HepG2 (cell line): ENCODE data around the gene THSD4. TPM values are rescaled to one million over a fixed set of nuclear protein-coding genes. Genes with fewer than 3 reads are reported as not detected.

Experiments
- ATAC-seq: fragments of 200-7000 bp; cut with Tn5 transposase; 3 replicates; pipeline ENCODE4 v1.9.1; 2020; ENCODE audit warnings: mild to moderate bottlenecking, moderate library complexity
- BruUV-seq: library from RNA; stranded (reverse); fragments of 400-500 nt; replicated peaks from 2 replicates; lab custom pipeline; 2021; lab: Mats Ljungman, UMichigan
- CTCF ChIA-PET: fragments of 300-600 bp; formaldehyde crosslinking; extraction: SDS; loops from one replicate; lab custom pipeline; 2021; ENCODE audit warnings: low total read pairs, inconsistent platforms, low intra/inter-chr PET ratio; lab: Yijun Ruan, JAX
- POLR2A ChIA-PET: fragments of 350-600 bp; sonication (Branson Sonifier 250); formaldehyde crosslinking; loops from one replicate; lab custom pipeline; 2020; ENCODE audit warnings: antibody characterized with exemption, inconsistent platforms; lab: Yijun Ruan, JAX
- DNase-seq: peaks from one replicate; pipeline ENCODE4 v3.0.0-alpha.2; 2015; ENCODE audit warnings: low spot score
- FAIRE-seq: peaks from 3 replicates; lab custom pipeline; 2011; peaks lifted over from hg19 to GRCh38; lab: Jason Lieb, UNC
- H2AFZ ChIP-seq: one replicate; pipeline ENCODE4 v1.6.1; 2011; ENCODE audit warnings: low read length, inconsistent platforms
- H3K27ac ChIP-seq: fragments of 300-600 bp; 3 replicates; pipeline ENCODE4 v1.8.0; 2011; ENCODE audit warnings: mixed run types, mild to moderate bottlenecking, mixed read lengths, low read length, inconsistent platforms; ENCODE audit not compliant: insufficient read depth; ENCODE audit errors: extremely low read length
- H3K27me3 ChIP-seq, 2 experiments: fragments of 200-600 bp in 1 of 2; 2 replicates in 1 of 2; 3 replicates in 1 of 2; pipeline versions ENCODE4 v1.6.0 to v1.8.0; 2011; ENCODE audit warnings: low read length in 2 of 2, mild to moderate bottlenecking in 2 of 2, moderate library complexity in 2 of 2, inconsistent platforms in 1 of 2; ENCODE audit not compliant: insufficient read depth in 2 of 2, control insufficient read depth in 1 of 2
- H3K36me3 ChIP-seq, 2 experiments: fragments of 200-600 bp in 1 of 2; replicated peaks in 1 of 2; 2 replicates in 1 of 2; 3 replicates in 1 of 2; pipeline versions ENCODE4 v1.5.1 to v1.8.0; 2011; ENCODE audit warnings: low read length in 2 of 2, inconsistent platforms in 1 of 2; ENCODE audit not compliant: insufficient read depth in 2 of 2, control insufficient read depth in 1 of 2
- H3K4me1 ChIP-seq: 2 replicates; pipeline ENCODE4 v1.5.1; 2012; ENCODE audit warnings: low read length, inconsistent platforms; ENCODE audit not compliant: insufficient read depth
- H3K4me2 ChIP-seq: 2 replicates; pipeline ENCODE4 v1.6.0; 2011; ENCODE audit warnings: low read depth, low read length, inconsistent platforms
- H3K4me3 ChIP-seq, 3 experiments: fragments of 200-600 bp in 1 of 3; sonication (generic), shearing (Covaris generic) in 1 of 3; replicated peaks in 1 of 3; 2 replicates each; pipeline ENCODE4 v1.5.1; 2011 to 2016; ENCODE audit warnings: low read length in 3 of 3, inconsistent platforms in 2 of 3, low read depth in 2 of 3, mild to moderate bottlenecking in 2 of 3, control low read depth in 1 of 3, mixed read lengths in 1 of 3; ENCODE audit not compliant: insufficient read depth in 1 of 3
- H3K79me2 ChIP-seq: one replicate; pipeline ENCODE4 v1.6.1; 2011; ENCODE audit warnings: low read length, inconsistent platforms; ENCODE audit not compliant: insufficient read depth
- H3K9ac ChIP-seq: 2 replicates; pipeline ENCODE4 v1.6.0; 2011; ENCODE audit warnings: mild to moderate bottlenecking, low read depth, low read length, inconsistent platforms; ENCODE audit not compliant: insufficient read depth
- H3K9me3 ChIP-seq: 2 replicates; pipeline ENCODE4 v1.5.1; 2012; ENCODE audit warnings: mild to moderate bottlenecking, low read length
- H4K20me1 ChIP-seq: 2 replicates; pipeline ENCODE4 v1.6.0; 2011; ENCODE audit warnings: inconsistent platforms, mild to moderate bottlenecking, low read length, moderate library complexity; ENCODE audit not compliant: insufficient read depth
- AHR ChIP-seq: IDR thresholded peaks from 2 replicates; pipeline ENCODE4 v1.6.1; 2018; ENCODE audit warnings: missing genetic modification reagents, missing compliant biosample characterization
- ASH2L ChIP-seq: fragments of 300-600, 200-600 bp; sonication (generic); IDR thresholded peaks from 2 replicates; pipeline ENCODE4 v1.7.0; 2017; ENCODE audit warnings: low read depth, mild to moderate bottlenecking, moderate library complexity, mixed read lengths, low read length; ENCODE audit not compliant: insufficient read length
- ATRX ChIP-seq: sonication (generic); formaldehyde crosslinking; IDR thresholded peaks from 2 replicates; pipeline ENCODE4 v1.4.0; 2020; ENCODE audit warnings: missing genetic modification reagents, borderline replicate concordance
- CEBPG ChIP-seq: IDR thresholded peaks from 2 replicates; pipeline ENCODE4 v1.6.1; 2016
- CHD2 ChIP-seq: IDR thresholded peaks from 2 replicates; pipeline ENCODE4 v1.6.1; 2011; ENCODE audit warnings: low read depth, low read length, improper control_type of control experiment
- FOSL1 ChIP-seq: sonication (generic); formaldehyde crosslinking; IDR thresholded peaks from 2 replicates; pipeline ENCODE4 v1.9.0; 2021; ENCODE audit warnings: missing genetic modification reagents, borderline replicate concordance
- MATR3 ChIP-seq: sonication (generic); formaldehyde crosslinking; IDR thresholded peaks from 2 replicates; pipeline ENCODE4 v1.4.0; 2020; ENCODE audit warnings: missing genetic modification reagents
- MBNL3 ChIP-seq: fragments of 250-450 bp; sonication (Bioruptor Pico); conservative IDR thresholded peaks from 2 replicates; pipeline ENCODE4 v1.8.0; 2022; ENCODE audit warnings: mild to moderate bottlenecking, inconsistent platforms
- MYC ChIP-seq: sonication (generic); formaldehyde crosslinking; IDR thresholded peaks from 2 replicates; pipeline ENCODE4 v1.9.0; 2021; ENCODE audit warnings: missing genetic modification reagents, borderline replicate concordance
- NFE2L2 ChIP-seq: fragments of 150-350 bp; IDR thresholded peaks from 2 replicates; pipeline ENCODE4 v1.6.1; 2014; ENCODE audit warnings: low read length
- PRMT3 ChIP-seq: sonication (generic); formaldehyde crosslinking; IDR thresholded peaks from 2 replicates; pipeline ENCODE4 v1.8.1; 2022; ENCODE audit warnings: low read depth, mild to moderate bottlenecking, moderate library complexity, missing genetic modification reagents, borderline replicate concordance
- SP5 ChIP-seq: IDR thresholded peaks from 2 replicates; pipeline ENCODE4 v1.6.1; 2016; ENCODE audit warnings: low read depth, borderline replicate concordance
- U2AF2 ChIP-seq: fragments of 200-400 bp; formaldehyde crosslinking; IDR thresholded peaks from 2 replicates; pipeline ENCODE4 v1.6.1; 2017; ENCODE audit warnings: low read depth, mild to moderate bottlenecking, low read length
- ZEB1 ChIP-seq: IDR thresholded peaks from 2 replicates; pipeline ENCODE4 v1.6.1; 2012; ENCODE audit warnings: mild to moderate bottlenecking, low read depth, inconsistent platforms; ENCODE audit not compliant: insufficient replicate concordance
- ZNF180 ChIP-seq: sonication (generic); formaldehyde crosslinking; IDR thresholded peaks from 2 replicates; pipeline ENCODE4 v1.4.0; 2020; ENCODE audit warnings: low read depth, missing genetic modification reagents, borderline replicate concordance
- ZNF33B ChIP-seq: sonication (generic); formaldehyde crosslinking; IDR thresholded peaks from 2 replicates; pipeline ENCODE4 v1.5.1; 2020; ENCODE audit warnings: mild to moderate bottlenecking, missing genetic modification reagents
- ZNF383 ChIP-seq: sonication (generic); formaldehyde crosslinking; IDR thresholded peaks from 2 replicates; pipeline ENCODE4 v1.4.0; 2020; ENCODE audit warnings: missing genetic modification reagents, mild to moderate bottlenecking, borderline replicate concordance
- ZNF510 ChIP-seq: sonication (generic); formaldehyde crosslinking; IDR thresholded peaks from 2 replicates; pipeline ENCODE4 v1.4.0; 2020; ENCODE audit warnings: low read depth, mild to moderate bottlenecking, missing genetic modification reagents
- ZNF777 ChIP-seq: sonication (generic); formaldehyde crosslinking; IDR thresholded peaks from 2 replicates; pipeline ENCODE4 v1.4.0; 2020; ENCODE audit warnings: missing genetic modification reagents
- ZSCAN20 ChIP-seq: sonication (generic); formaldehyde crosslinking; IDR thresholded peaks from 2 replicates; pipeline ENCODE4 v1.4.0; 2020; ENCODE audit warnings: missing genetic modification reagents, mild to moderate bottlenecking, borderline replicate concordance
- ZSCAN31 ChIP-seq: sonication (generic); formaldehyde crosslinking; IDR thresholded peaks from 2 replicates; pipeline ENCODE4 v1.5.0; 2020; ENCODE audit warnings: low read depth, mild to moderate bottlenecking, missing genetic modification reagents
- WGBS: methylation state at CpG from one replicate; pipeline ENCODE4 v1.1.6; 2017; ENCODE audit warnings: low lambda C conversion rate; 5-methylcytosine and 5-hydroxymethylcytosine counted together
- in situ Hi-C: cut with HindIII; loops from 2 replicates; pipeline ENCODE4 v1.10.0; 2017; ENCODE audit warnings: low pct_unique_long_range_greater_than_20kb; ENCODE audit not compliant: extremely low pct_ligation_motif_present
- intact Hi-C: fragments of 100-400 bp; cut with micrococcal nuclease; formaldehyde crosslinking; loops from one replicate; pipeline ENCODE4 v1.10.0; 2022; ENCODE audit not compliant: unreplicated experiment
- polyA plus RNA-seq, 8 experiments: library from polyadenylated mRNA; depleted of rRNA in 3 of 8; stranded (reverse) in 7 of 8; unstranded in 1 of 8; fragments of >200 nt; fragmentation: Illumina TruSeq in 4 of 8; extraction: Trizol in 4 of 8; gene quantifications; 2 replicates each; pipeline versions ENCODE4 v1.2.1 to v1.2.3, GENCODE V29; 2011 to 2016; ENCODE audit warnings: low read depth in 4 of 8, missing spikeins in 1 of 8, mixed read lengths in 1 of 8; ENCODE audit not compliant: insufficient read depth in 1 of 8
- total RNA-seq, 5 experiments: library from RNA; depleted of rRNA; stranded (reverse); fragments of >200 nt; fragmentation: Illumina TruSeq; extraction: Trizol; gene quantifications; 2 replicates each; pipeline ENCODE4 v1.2.3, GENCODE V29; 2016; ENCODE audit warnings: low read depth in 1 of 5
- TF ChIP-seq, protein P1 (sequence below): IDR thresholded peaks from 2 replicates; pipeline ENCODE4 v1.6.1; 2016

Gene THSD4
- total and polyA plus RNA-seq, 2 of the 13 experiments (the other 11 are each of a cell fraction or from before 2014, with no cell fraction given) = 0.07 to 0.21 TPM

- no peaks in the 10 kb centered on the region for H3K79me2 ChIP-seq
- no peaks in the 10 kb centered on the region for H3K36me3 ChIP-seq
- no peaks in the 10 kb centered on the region for H3K9me3 ChIP-seq
- in situ Hi-C loops = no loop called here
- H3K9ac ChIP-seq = no peak overlapping the region
- ATAC-seq = no peak
- CTCF ChIA-PET = no interaction called here
- no peak for DNase-seq
- no peak overlapping the region for H3K4me2 ChIP-seq
- peaks cover 0 to 3% of the 10 kb centered on the region in 2 experiments; a peak in 3 of 5 replicates for H3K27me3 ChIP-seq
- no peak overlapping the region for H3K4me3 ChIP-seq
- no peaks in the 10 kb centered on the region for H4K20me1 ChIP-seq
- no TSS peak for BruUV-seq
- H2AFZ ChIP-seq = no peak overlapping the region
- no peak for FAIRE-seq
- no peaks in the 10 kb centered on the region for H3K4me1 ChIP-seq
- TF ChIP-seq CHD2 (no peak), CEBPG (CRISPR knock-in tag) (no peak), ZEB1 (no peak), ATRX (CRISPR knock-in tag) (no peak), MYC (CRISPR knock-in tag) (no peak), ZSCAN20 (CRISPR knock-in tag) (no peak), ZSCAN31 (no peak), ZNF777 (CRISPR knock-in tag) (no peak), FOSL1 (no peak), ZNF510 (CRISPR knock-in tag) (no peak), ZNF33B (no peak)
- H3K27ac ChIP-seq = no peak overlapping the region
- 21% methylated on average over 2 of the region's 2 CpGs for WGBS
- POLR2A ChIA-PET = no interaction called here
- intact Hi-C loops = no loop called here
These were observed 237.9 kb downstream of the THSD4 start for GRCh38 chr15:71353171-71353570.

DNA sequence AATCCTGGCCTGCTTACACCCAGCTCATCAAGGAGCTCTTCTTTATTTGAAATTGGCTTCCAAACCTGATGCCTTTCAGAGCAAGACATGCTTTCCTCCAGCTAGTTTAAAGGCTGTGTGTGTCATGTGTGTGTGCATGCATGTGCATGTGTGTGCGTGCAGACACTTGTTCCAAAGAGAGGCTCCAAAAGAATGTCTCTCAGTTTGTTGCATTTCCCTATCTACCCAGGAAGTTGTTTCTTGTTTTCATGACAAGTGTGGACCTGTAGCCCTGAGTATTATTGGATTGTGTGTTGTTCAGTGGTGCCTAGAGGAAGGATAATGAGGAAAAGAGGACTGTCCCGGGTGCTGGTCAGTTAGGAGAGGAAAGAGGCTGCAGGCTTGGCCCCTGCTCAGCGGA, 240.0 kb downstream of the THSD4 start:
- H3K9me3 ChIP-seq = no peaks in the 10 kb centered on the region
- H4K20me1 ChIP-seq = no peaks in the 10 kb centered on the region
- BruUV-seq = no TSS peak
- H3K79me2 ChIP-seq = no peaks in the 10 kb centered on the region
- ATAC-seq = no peak
- no peaks in the 10 kb centered on the region for H3K36me3 ChIP-seq
- H2AFZ ChIP-seq = no peak overlapping the region
- ChIA-PET POLR2A (no interaction called here), CTCF (no interaction called here)
- DNase-seq = no peak
- no peak overlapping the region for H3K4me2 ChIP-seq
- no peak overlapping the region for H3K27ac ChIP-seq
- in situ Hi-C loops = no loop called here
- intact Hi-C loops = no loop called here
- no peak overlapping the region for H3K4me3 ChIP-seq
- H3K27me3 ChIP-seq = peaks cover 0 to 3% of the 10 kb centered on the region in 2 experiments; a peak in 3 of 5 replicates
- H3K9ac ChIP-seq = no peak overlapping the region
- FAIRE-seq = no peak
- 53% methylated on average over 2 of the region's 3 CpGs for WGBS
- H3K4me1 ChIP-seq = no peaks in the 10 kb centered on the region
- TF ChIP-seq ZNF180 (CRISPR knock-in tag) (no peak), AHR (CRISPR knock-in tag) (no peak), ZNF383 (CRISPR knock-in tag) (no peak), MATR3 (no peak), MBNL3 (CRISPR knock-in tag) (no peak), ZEB1 (no peak), SP5 (CRISPR knock-in tag) (no peak), NFE2L2 (no peak), ASH2L (no peak), U2AF2 (no peak), PRMT3 (no peak)
- TF ChIP-seq, protein P1, sequence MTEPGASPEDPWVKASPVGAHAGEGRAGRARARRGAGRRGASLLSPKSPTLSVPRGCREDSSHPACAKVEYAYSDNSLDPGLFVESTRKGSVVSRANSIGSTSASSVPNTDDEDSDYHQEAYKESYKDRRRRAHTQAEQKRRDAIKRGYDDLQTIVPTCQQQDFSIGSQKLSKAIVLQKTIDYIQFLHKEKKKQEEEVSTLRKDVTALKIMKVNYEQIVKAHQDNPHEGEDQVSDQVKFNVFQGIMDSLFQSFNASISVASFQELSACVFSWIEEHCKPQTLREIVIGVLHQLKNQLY = no peak
